ENCODE results near the gene TSHR. TPM values are rescaled to one million over a fixed set of nuclear protein-coding genes. Genes with fewer than 3 reads are reported as not detected.
A peak's percentile ranks its signal among the peaks of the same experiment; 100 is the strongest.

The TSHR gene
- total and polyA plus RNA-seq, 2 of the 4 experiments (the other 2 are of a cell fraction) = not detected

GRCh38 chr14:81169267-81169666 is 213.8 kb downstream of the TSHR start:
- no peak overlapping the region for H2BK15ac ChIP-seq (ENCODE audit: low read depth, low read length)
- no peak overlapping the region for H2BK20ac ChIP-seq (ENCODE audit: low read depth, low read length)
- no peak overlapping the region for H3K18ac ChIP-seq (ENCODE audit: low read depth, low read length)
- H2AK9ac ChIP-seq (replicated peaks; ENCODE audit: low read depth, low read length, poor library complexity) = no peak overlapping the region
- H3K4me1 ChIP-seq (ENCODE audit: control insufficient read depth, insufficient read depth, low read length) = peaks cover 9% of the 10 kb centered on the region; the same call in 1 of the 2 replicates
- ChIA-PET POLR2A (ENCODE audit: unreplicated experiment) (no interaction called here), CTCF (interaction anchor here (3.3 kb wide), 1 partner anchor 173 kb away, joined by 22 read pairs; no protein-coding TSS in a partner anchor)
- no peaks in the 10 kb centered on the region for H3K27me3 ChIP-seq (ENCODE audit: control insufficient read depth, insufficient read depth, low read length)
- intact Hi-C loops (cut with micrococcal nuclease) = no loop called here
- in situ Hi-C loops (cut with MboI; ENCODE audit: low sequenced_read_pairs) = loop anchor here (10.0 kb wide), 1 partner anchor 174 kb away; no protein-coding TSS in a partner anchor
- no peak overlapping the region for H2AK5ac ChIP-seq (ENCODE audit: low read depth, low read length)
- peaks cover 0 to 6% of the 10 kb centered on the region in 2 experiments; a peak in 1 of 4 replicates for H3K79me1 ChIP-seq (ENCODE audit: low read depth in 1 of 2, low read length in 2 of 2)
- H3K9ac ChIP-seq (ENCODE audit: low read depth, low read length) = peak overlapping the region; percentile 73; the same call in 1 of the 2 replicates
- no peak overlapping the region for H2BK120ac ChIP-seq (ENCODE audit: low read depth, low read length)
- no peak for ATAC-seq (ENCODE audit: low read depth)
- dilution Hi-C loops (cut with HindIII; ENCODE audit: low sequenced_read_pairs, unreplicated experiment) = no loop called here
- H3K36me3 ChIP-seq (ENCODE audit: control insufficient read depth, insufficient read depth, low read length) = no peaks in the 10 kb centered on the region
- BruUV-seq (replicated peaks) = no TSS peak
- H2AFZ ChIP-seq (replicated peaks; ENCODE audit: low read length, poor library complexity) = peak overlapping the region; percentile 96
- no peak overlapping the region for H3K14ac ChIP-seq (replicated peaks; ENCODE audit: low read depth, low read length)
- H3K4me3 ChIP-seq (ENCODE audit: insufficient read depth, low read depth, low read length) = peak overlapping the region; percentile 47
- H3K4ac ChIP-seq (ENCODE audit: low read depth, low read length) = no peak overlapping the region
- peak overlapping the region; percentile 56 for H4K5ac ChIP-seq (ENCODE audit: low read depth, low read length)
- H3K9me3 ChIP-seq (ENCODE audit: control insufficient read depth, insufficient read depth, low read length) = no peaks in the 10 kb centered on the region
- no peak overlapping the region for H4K91ac ChIP-seq (ENCODE audit: insufficient read depth, low read depth, low read length)
- no peak overlapping the region for H3K56ac ChIP-seq (ENCODE audit: extremely low read depth, insufficient read depth, low read length)
- TF ChIP-seq RCOR1 (IDR thresholded peaks at IDR 0.05; ENCODE audit: insufficient replicate concordance, low read length) (no peak), CEBPB (IDR thresholded peaks at IDR 0.05; ENCODE audit: low read depth, low read length) (no peak), FOS (IDR thresholded peaks at IDR 0.05; ENCODE audit: low read depth, low read length) (no peak), MAZ (IDR thresholded peaks at IDR 0.05; ENCODE audit: borderline replicate concordance, low read depth, low read length) (no peak), BHLHE40 (IDR thresholded peaks at IDR 0.05; ENCODE audit: low read depth, low read length) (no peak), CHD1 (IDR thresholded peaks at IDR 0.05; ENCODE audit: low read depth, low read length) (no peak), MAFK (IDR thresholded peaks at IDR 0.05; ENCODE audit: low read depth, low read length) (no peak), RAD21 (IDR thresholded peaks at IDR 0.05; ENCODE audit: low read length) (no peak), MXI1 (IDR thresholded peaks at IDR 0.05; ENCODE audit: borderline replicate concordance, low read depth, low read length) (no peak), SMC3 (IDR thresholded peaks at IDR 0.05; ENCODE audit: low read depth, low read length) (no peak), RFX5 (IDR thresholded peaks at IDR 0.05; ENCODE audit: low read depth, low read length) (no peak), USF2 (IDR thresholded peaks at IDR 0.05; ENCODE audit: low read depth, low read length) (no peak), NFE2L2 (IDR thresholded peaks at IDR 0.05; ENCODE audit: low read depth, low read length) (no peak), POLR2A (IDR thresholded peaks at IDR 0.05; ENCODE audit: low read depth, low read length) (no peak)
- TF ChIP-seq, protein P1, sequence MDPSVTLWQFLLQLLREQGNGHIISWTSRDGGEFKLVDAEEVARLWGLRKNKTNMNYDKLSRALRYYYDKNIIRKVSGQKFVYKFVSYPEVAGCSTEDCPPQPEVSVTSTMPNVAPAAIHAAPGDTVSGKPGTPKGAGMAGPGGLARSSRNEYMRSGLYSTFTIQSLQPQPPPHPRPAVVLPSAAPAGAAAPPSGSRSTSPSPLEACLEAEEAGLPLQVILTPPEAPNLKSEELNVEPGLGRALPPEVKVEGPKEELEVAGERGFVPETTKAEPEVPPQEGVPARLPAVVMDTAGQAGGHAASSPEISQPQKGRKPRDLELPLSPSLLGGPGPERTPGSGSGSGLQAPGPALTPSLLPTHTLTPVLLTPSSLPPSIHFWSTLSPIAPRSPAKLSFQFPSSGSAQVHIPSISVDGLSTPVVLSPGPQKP (IDR thresholded peaks at IDR 0.05; ENCODE audit: borderline replicate concordance, low read depth, low read length) = no peak
- TF ChIP-seq, protein P2, sequence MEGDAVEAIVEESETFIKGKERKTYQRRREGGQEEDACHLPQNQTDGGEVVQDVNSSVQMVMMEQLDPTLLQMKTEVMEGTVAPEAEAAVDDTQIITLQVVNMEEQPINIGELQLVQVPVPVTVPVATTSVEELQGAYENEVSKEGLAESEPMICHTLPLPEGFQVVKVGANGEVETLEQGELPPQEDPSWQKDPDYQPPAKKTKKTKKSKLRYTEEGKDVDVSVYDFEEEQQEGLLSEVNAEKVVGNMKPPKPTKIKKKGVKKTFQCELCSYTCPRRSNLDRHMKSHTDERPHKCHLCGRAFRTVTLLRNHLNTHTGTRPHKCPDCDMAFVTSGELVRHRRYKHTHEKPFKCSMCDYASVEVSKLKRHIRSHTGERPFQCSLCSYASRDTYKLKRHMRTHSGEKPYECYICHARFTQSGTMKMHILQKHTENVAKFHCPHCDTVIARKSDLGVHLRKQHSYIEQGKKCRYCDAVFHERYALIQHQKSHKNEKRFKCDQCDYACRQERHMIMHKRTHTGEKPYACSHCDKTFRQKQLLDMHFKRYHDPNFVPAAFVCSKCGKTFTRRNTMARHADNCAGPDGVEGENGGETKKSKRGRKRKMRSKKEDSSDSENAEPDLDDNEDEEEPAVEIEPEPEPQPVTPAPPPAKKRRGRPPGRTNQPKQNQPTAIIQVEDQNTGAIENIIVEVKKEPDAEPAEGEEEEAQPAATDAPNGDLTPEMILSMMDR (conservative IDR thresholded peaks at IDR 0.05; ENCODE audit: low read depth, low read length) = no peak
- no peak for DNase-seq
- H4K8ac ChIP-seq (ENCODE audit: low read depth in 2 of 2, low read length in 2 of 2) = peak overlapping the region; percentile 18 to 96; a peak in 3 of 4 replicates
- H3K27ac ChIP-seq (ENCODE audit: insufficient read depth, low read length) = peak overlapping the region; percentile 37; the same call in 1 of the 2 replicates
- H3K4me2 ChIP-seq (ENCODE audit: low read depth, low read length) = peak overlapping the region; percentile 75
- no peak overlapping the region for H2BK5ac ChIP-seq (ENCODE audit: low read depth, low read length, poor library complexity, severe bottlenecking)
- H3K23ac ChIP-seq (ENCODE audit: low read depth, low read length) = 0 out of 2 replicates have a peak overlapping the region, but pooled peaks have one; percentile 16
- peaks cover 4% of the 10 kb centered on the region; the same call in 1 of the 2 replicates for H3K9me1 ChIP-seq (ENCODE audit: insufficient read depth, low read length)
- H4K20me1 ChIP-seq (ENCODE audit: insufficient read depth, low read length) = no peaks in the 10 kb centered on the region
- WGBS, 2 experiments (ENCODE audit: extremely low coverage in 2 of 2, insufficient read length in 1 of 2) = no CpG with 5 or more reads among the region's 4 CpGs
